Retinal pigment epithelial cell (primary cell): ENCODE measurements around the gene HAGHL.

Experiments used
- DNase-seq: peaks from one replicate; pipeline ENCODE4 v3.0.0-alpha.2; 2010; ENCODE audit warnings: low read depth
- H3K4me3 ChIP-seq: 2 replicates; pipeline ENCODE4 v1.5.1; 2011; ENCODE audit warnings: mild to moderate bottlenecking, low read length, control low read depth, moderate library complexity
- TF ChIP-seq, protein P1 (sequence below): conservative IDR thresholded peaks from 2 replicates; pipeline ENCODE4 v1.5.1; 2011; ENCODE audit warnings: low read depth, low read length, control low read depth, inconsistent platforms

The HAGHL gene

DNA sequence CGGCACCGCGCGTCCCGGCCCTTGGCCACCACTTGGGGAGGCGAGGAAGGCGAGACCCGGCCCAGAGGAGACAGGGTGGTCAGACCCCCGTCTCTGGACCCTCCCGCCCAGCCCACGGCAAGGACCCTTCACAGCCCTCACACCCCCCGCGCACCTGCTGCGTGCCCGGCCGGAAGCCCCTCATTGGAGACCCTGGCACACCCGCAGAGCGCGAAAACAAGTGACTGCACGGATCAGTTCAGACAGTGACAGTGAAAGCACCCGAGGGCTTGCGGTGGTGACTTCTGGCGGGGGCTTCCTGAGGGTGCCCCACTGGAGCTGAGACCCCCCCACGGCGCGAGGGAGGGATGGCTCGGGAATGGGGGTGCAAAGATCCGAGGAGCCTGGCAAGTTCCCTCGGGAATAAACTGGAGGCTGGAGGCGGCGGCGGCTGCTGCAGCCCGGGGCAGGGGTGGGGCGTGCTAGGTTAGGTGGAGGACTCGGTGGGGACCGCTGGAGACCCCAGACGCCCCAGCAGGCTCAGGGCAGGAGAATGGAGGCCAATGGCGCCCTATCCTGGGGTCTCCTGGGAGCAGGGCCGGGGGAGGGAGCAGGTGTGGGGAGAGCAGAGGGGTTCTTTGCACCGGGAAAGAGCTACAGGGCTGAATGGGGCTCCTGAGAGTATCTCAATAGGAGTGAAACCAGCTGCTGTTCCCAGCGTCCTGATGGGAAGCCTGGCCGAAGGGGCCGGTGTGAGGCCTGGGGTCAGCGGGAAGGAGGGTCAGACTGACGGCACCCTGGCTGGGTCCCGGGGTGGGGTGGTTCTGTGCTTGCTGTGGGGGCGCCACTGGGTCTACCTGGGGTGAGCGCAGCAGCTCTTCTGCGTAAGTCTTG, 20.5 kb upstream of the HAGHL start:
- H3K4me3 ChIP-seq: no peak overlapping the region
- TF ChIP-seq, protein P1, sequence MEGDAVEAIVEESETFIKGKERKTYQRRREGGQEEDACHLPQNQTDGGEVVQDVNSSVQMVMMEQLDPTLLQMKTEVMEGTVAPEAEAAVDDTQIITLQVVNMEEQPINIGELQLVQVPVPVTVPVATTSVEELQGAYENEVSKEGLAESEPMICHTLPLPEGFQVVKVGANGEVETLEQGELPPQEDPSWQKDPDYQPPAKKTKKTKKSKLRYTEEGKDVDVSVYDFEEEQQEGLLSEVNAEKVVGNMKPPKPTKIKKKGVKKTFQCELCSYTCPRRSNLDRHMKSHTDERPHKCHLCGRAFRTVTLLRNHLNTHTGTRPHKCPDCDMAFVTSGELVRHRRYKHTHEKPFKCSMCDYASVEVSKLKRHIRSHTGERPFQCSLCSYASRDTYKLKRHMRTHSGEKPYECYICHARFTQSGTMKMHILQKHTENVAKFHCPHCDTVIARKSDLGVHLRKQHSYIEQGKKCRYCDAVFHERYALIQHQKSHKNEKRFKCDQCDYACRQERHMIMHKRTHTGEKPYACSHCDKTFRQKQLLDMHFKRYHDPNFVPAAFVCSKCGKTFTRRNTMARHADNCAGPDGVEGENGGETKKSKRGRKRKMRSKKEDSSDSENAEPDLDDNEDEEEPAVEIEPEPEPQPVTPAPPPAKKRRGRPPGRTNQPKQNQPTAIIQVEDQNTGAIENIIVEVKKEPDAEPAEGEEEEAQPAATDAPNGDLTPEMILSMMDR: no peak
- DNase-seq: no peak

DNA sequence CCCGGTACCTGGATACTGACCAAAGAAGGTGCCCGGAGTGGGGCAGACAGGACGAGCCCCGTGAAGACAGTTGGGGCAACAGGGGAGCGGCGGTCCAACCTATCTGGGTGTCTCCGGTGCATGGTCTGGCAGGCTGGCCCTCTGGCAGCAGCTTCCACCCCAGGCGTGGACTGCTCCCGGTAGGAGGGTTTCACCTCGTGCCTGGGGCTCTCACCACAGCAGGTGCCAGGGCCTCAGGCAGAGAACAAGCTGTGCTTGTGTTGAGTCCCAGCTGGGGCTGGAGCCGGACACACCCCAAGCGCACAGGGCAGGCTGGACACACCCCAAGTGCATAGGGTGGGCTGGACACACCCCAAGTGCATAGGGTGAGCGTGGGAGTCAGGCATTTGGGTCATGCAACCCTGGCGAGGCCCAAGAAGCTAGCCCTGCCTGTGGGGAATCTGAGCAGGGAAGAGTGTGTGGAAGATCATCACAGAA, 19.8 kb upstream of the HAGHL start:
- DNase-seq: no peak
- TF ChIP-seq, protein P1: no peak
- no peak overlapping the region for H3K4me3 ChIP-seq

DNA sequence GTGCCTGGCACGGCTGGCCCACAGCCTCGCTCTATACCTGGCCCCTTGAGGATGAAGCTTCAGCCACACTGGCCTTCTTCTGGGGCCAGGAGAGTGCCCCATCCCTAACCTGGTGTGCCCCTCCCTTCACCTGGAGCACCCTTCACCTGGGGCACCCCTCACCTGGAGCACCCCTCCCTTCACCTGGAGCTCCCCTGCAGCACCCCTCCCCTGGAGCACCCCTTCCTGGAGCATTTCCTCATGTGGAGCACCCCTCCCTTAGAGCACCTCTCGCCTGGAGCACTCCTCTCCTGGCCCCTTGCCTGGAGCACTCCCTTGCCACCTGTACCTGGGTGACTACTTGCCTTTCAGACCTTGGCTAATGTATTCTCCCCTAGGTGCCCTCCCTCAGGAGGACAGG, 18.9 kb upstream of the HAGHL start:
- no peak for DNase-seq
- TF ChIP-seq, protein P1: no peak
- H3K4me3 ChIP-seq: no peak overlapping the region

DNA sequence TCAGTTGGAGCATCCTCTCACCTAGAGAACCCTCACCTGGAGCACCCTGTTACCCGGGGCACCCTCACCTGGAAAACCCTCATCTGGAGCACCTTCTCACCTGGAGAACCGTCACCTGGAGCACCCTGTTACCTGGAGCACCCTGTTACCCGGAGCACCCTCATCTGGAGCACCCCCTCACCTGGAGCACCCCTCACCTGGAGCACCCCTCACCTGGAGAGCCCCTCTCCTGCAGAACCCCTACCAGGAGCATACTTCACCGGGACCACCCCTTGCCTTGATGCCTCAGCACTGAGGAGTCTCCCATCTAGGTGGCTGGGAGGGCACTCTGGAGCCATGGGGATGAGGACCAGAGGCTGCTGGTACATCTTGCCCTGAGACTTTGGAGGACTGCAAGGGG, 17.9 kb upstream of the HAGHL start:
- no peak overlapping the region for H3K4me3 ChIP-seq
- DNase-seq: no peak
- TF ChIP-seq, protein P1: no peak

DNA sequence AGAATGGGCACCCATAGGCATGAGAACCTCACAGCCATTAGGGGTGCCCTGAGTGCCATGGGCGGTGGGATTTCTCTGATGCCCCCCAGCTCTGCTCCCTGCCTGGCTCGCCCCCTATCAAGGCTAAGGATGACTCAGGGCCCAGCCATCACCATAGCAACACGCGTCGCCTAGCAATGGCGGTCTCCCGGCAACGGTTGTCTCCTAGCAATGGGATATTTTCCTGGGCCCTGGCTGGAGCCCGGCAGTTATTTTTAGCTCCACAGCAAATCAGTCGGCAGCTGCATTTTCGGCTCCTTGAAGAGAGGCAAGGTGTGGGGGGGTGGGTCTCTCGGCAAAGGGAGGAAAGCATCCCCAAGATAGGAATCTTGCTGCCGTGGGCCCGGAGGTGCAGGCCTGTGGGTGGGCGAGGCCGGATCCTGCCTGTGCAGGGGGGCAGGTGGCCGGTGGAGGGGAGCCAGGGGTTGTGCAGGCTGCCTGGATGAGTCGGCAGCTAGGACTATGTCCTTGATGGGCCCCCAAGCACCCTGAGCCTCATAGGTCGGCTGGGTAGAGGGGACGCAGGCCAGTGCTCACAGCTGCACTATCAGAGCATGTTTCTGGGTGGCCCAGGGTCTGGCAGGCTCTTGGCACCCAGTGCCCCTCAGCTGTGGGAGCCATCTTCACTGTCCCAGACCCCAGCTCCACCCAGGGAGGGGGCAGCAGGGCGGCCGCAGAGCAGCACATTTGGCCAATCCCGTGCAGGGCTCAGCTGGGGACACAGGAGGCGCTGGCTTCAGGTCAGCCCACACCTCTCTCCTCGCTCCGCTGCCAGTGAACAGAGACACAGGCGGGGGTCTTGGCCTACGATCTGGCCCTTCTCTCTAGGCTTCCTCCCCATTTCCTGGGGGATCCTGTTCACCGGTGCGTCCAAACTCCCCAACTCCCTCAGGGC, 17.1 kb upstream of the HAGHL start:
- no peak for DNase-seq
- no peak overlapping the region for H3K4me3 ChIP-seq
- TF ChIP-seq, protein P1: no peak

DNA sequence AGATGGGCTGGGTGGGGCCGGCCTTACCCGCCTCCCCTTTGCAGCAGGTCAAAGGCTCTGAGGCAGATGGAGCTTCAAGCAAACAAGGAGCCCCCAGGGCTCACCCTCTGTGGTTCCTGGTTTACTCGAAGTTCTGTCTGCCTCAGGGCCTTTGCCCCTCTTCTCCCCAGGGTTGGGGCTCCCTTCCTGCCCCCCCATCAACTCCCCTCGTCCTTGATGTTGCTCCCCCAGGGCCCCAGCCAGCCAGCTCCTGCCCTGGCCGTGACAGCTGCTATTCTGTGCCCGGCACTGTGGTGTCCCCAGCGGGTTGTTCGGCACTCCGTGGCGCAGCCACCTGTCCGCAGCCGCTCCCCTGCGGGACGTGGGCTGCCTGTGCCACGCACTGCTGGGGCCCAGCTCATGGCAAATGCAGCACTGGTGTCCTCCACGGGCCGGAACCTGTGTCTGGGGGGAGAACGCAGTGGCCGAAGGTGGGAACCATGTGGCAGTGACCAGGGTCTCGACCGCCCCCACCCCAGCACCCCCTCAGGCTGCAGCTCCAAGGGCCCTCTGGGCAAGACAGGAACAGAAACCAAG, 16.3 kb upstream of the HAGHL start:
- H3K4me3 ChIP-seq: no peak overlapping the region
- DNase-seq: no peak
- TF ChIP-seq, protein P1: no peak
